ENCODE results near the gene SLCO4A1.

Gene SLCO4A1

DNA sequence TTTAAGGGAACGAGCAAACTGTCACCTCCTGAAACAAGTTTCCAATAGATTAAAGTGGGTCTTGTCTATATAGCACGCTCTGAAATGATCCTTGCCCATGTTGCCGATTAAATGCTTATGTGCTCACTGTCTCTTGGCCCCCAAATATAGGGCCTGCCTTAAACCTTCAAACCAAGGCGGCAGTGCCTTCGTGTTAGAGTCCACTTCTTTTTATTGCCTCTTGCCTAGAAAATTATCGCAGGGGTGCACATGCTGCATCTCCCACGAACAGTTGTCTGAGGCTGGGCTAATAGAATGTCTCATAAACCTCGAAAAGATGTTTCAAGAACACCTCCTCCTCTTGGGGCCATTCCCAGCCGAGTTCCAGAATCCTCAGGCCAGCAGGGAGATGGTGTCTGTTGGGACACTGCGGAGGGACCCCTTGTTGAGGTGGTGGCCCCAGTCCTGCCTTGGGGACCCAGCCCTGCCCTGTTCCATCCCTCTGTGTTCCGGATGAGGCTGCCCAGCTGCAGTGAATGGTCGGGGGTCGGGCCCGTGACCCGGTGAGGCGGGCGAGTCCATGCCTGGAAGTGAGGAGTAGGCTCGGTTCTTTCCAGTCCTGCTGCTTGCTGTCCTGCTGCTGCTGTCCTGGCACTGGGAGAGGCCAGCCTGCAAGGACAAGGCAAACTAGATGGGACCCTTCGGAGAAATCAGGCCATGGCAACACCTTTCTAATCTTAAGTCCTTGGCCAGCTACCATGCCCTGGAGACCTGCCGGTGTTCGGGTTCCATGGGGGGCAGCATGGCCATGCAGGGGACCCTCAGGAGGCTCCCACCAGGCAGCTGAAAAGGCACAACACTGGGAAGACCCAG, 34.7 kb upstream of the SLCO4A1 start:
- no peak for DNase-seq (ENCODE audit: low read depth)

- no peak for DNase-seq (ENCODE audit: low read depth)
Measured at GRCh38 chr20:62608218-62608565, 34.1 kb upstream of the SLCO4A1 start.

DNA sequence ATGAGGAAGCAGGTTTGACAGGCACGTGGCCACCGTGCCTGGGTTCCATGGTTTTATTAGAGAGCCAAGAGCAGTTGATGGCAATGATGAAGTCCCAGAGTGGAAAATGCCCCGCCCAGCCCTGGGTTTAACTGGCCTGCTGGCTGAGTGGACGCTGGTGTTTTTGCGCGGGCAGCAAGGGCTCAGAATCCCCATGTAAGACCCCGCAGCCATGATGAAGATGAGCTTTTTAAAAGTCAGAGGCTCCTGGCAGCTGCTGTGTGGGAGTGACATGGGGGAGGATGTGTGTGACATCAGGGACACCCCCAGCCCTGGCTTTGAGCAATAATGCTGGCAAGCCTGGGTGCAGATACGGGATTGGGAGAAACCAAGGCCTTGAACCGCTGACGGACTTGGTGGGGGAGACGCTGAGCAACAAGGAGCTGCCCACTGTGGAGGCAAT, 33.0 kb upstream of the SLCO4A1 start:
- no peak for DNase-seq (ENCODE audit: low read depth)

GRCh38 chr20:62609811-62610757, 32.2 kb upstream of the SLCO4A1 start:
- DNase-seq (ENCODE audit: low read depth): no peak

DNA sequence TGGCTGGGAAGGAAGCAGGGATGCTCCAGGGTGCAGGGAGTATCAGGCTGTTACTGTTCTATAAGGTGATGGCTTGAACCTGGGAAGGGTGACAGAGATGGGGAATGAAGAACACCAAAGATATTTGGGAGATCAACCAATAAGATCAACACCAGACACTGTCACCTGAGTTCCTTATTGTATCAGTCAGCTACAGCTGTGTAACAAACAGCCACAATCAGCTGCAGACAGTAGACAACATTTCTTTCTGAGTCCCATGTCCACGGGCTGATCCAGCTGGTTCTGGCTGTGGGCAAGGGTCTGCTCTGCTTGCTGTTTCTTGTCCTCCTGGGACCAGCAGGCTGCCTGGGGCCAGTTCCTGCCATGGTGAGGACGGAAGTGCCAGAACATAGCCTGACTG, 31.3 kb upstream of the SLCO4A1 start:
- no peak for DNase-seq (ENCODE audit: low read depth)

DNA sequence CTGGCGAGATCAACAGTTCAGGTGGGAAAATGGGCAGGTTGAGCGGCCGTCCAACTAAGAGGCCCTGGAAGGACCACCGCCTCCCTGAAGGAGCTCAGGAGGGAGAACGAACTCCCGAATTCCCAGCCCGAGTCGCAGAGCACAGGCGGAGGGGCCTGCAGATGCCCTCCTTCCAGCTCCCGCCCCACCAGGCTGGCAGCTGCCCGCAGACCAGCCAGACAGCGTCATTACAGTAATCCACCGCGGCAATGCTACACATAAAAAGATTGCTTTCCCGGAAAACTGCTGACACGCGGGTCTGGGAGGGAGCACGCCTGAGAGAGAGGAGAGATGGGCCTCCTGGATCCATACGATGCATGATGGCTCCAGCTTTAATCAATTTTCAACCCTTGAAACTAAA, 30.5 kb upstream of the SLCO4A1 start:
- no peak for DNase-seq (ENCODE audit: low read depth)

DNA sequence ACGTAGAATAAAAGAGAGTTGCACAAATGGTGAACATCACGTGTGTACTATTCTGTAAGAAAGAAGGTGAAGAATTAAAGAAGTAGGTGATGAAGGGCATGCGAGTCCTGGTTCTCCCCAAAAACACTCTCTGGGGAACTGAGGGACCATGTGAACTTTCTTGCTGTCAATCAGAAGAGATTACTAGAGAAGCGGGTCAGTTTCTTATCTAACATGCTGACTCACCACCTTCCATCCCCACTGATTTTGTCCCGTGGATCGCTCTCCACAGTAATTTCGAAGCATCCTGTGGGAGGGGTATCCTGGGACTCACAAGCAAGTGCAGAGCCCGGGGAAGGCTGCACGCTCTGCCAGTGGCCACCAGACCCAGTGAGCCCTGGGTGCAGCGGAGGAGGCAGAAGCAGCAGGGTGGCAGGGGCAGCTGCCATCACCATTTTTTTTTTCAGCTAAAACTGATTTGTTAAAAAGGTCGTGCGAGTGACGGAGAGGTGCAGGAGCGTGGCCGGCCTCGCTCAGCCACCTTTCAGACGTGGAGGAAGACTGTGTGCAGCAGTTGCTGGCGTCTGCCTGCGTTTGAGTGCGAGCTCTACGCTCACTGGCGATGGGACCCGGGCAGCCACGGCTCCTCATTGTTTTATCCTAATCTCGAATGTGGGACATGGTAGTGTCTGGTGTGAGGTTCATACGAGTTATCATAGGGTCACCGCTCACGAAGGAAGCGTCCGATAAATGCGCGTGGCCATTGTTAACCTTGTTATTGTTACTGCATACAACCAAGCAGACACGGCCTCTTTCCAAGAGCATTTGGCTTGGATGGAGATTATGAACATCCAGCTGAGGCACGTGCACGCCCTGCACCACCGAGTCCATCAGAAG, 28.0 kb upstream of the SLCO4A1 start:
- DNase-seq (ENCODE audit: low read depth): no peak

DNA sequence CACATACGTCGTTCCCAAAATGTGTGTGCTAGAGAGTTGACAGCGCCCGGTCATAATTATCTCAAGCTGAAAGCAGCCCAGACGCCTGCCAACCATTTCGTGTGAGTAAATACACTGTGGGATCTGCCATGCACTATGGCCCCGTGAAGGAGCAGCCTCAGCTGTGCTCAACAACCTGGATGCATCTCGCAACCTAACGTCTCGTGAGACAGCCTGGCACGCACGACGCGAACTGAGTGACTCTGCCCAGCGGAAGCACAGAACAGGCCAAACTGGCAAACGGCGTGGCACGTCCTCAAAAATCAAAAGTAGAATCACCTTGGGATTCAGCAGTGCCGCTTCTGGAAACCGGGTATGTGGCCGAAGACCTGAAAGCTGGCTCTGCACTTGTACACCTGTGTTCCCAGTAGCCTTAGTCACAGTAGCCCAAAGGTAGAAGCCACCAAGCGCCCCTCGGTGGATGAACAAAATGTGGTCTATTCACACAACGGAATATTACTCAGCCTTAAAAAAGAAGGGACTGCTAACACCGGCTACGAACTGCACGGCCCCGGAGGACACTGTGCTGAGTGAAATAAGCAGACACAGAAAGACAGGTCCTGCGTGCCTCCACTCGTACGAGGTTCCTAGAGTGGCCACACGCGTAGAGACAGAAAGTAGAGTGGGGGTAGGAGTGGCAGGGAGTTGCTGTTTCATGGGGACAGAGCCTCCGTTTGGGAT, 27.2 kb upstream of the SLCO4A1 start:
- DNase-seq (ENCODE audit: low read depth): no peak

DNA sequence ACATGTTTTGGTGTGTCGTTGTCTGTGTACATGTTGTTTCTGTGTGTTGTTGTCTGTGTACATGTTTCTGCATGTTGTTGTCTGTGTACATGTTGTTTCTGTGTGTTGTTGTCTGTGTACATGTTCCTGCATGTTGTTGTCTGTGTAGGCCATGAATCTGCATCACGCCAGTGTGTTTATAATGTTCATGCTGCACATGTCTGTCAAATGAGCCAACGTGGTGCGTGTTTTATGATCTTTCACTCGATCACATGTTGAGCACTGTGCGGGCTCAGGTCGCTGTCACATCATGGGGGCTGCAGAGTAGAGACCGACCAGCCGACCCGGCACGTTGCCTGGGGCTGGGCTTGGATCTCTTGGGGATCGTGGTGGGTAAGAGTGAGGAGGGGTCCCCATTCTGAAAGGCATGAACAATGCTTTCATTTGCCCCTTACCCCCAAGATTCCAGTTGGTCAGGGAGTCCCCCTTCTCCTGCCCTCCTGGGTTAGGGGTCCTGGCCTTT, 26.5 kb upstream of the SLCO4A1 start:
- no peak for DNase-seq (ENCODE audit: low read depth)

DNA sequence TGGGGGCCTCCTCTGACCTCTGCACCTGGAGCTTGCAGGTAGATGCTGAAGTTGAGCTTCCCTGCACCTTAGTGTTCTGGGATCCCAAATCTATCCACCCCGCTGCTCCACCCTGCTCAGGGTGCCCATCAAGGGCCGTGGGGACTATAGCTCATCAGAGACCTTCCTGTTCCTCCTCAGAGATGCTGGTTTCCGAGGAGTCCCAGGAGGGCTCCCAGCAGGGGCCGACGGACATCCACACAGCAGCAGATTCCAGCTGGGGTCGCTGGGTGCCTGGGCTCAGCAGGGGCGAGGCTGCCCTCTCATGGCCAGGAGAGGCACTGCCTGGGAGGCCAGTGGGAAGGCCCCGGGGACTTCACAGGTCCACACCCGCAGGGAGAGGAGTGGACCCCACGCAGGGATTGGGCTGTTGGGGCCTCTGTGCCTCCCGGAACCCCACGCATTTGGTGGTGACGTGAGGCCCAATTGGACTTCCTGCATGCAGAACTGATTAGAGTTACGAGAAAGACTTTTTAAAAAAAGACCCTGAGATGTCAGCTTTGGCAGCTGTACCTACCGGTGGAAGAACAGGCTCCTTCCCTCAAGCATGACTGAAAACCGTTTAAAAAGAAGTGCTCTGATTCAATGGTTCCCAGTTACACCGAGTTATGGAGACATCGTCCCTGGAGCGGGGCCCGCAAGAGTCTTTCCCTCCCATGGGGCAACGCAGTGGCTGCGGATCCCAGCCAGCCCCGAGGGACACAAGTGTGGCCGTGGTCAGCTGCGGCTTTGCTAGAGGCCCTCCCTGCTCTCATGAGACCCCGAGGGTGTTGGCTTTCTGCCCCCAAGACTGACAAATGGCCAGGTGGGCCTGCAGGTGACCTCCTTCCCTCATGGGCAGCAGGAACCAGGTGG, 25.3 kb upstream of the SLCO4A1 start:
- DNase-seq (ENCODE audit: low read depth): no peak

- DNase-seq (ENCODE audit: low read depth): no peak
Measured at GRCh38 chr20:62617711-62618483, 24.4 kb upstream of the SLCO4A1 start.

DNA sequence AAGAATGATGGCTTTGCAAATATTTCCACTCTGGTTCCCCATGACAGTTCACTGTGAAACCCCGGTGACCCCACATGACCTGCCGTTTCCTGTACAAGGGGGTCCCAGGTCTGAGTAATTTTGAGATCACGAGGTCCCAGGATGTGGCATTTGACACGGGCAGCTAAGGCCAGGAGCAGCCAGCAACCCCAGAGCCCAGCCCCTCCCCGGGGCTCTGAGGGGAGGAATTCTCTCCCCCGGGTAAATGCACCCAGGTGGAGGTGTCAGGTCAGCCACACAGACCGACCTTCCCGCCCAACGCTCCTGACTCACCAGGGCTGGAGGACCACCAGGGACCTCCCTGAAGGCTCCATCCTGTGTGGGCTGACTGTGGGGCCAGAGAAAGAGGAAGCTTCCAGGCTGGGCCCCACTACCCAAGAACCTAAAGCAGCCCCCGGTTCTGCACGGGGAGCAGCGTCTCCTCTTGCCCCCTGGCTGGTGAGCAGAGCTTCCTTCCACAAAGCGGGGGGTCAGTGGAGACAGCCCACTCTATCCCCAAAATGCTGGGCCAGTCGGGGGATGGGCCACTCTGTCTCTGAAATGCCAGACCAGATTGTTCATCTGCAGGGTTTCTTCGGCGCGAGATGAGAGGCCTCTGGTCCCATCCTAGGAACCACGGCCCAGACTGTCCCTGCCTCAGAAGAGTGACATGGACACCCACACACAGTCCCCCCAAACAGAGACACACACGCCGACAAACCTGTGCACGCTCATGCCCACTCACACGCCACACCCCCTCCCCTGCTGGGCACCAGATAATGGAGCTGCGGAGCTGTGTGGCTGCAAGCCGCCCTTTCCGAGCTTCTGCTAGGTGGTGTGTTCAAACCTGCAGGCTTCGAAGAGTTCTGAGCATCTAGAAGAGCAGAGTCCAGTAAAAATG, 23.4 kb upstream of the SLCO4A1 start:
- DNase-seq (ENCODE audit: low read depth): no peak

- no peak for DNase-seq (ENCODE audit: low read depth)
Measured at GRCh38 chr20:62620625-62621024, 21.7 kb upstream of the SLCO4A1 start.

DNA sequence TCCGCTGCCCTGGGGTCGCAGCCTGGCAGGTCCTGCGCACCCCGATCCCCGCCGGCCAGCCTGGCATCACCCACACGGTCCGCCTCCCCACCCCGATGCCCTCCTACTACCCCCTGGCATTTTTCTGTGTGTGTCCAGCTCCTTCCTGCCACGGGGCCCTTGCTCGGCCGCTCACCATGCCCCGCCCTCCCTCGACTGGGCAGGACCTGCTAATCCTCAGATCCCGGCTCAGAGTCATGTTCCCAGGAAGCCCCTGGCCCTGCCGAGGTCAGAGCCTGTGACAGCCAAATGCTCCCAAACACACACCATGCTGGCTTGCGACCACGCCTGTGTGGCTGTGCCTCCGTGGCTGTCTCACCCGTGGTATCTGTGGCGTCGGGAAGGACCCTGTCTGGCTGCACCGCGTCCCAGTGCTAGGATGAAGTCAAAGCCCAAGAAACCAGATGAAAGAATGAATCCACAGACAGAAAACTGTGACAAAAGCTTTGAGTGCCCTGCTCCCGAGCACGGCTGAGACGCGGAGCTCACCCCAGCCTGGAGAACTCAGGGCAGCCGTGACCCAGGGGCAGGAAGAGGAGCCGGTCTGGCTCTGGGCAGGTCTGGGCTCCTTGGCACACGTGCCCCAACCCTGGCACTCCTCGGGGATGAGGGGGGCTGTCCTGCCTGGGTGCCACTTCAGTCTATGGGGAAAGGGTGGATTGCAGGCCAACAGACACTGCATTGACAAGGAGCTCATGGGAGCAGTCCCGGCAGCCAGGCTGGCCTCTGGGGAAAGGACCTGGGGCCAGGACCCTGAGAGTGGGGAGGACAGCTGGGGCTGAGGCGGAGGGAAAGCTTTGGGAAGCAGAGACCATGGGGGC, 20.8 kb upstream of the SLCO4A1 start:
- no peak for DNase-seq (ENCODE audit: low read depth)

GRCh38 chr20:62622178-62622876, 20.0 kb upstream of the SLCO4A1 start:
- no peak for DNase-seq (ENCODE audit: low read depth)

DNA sequence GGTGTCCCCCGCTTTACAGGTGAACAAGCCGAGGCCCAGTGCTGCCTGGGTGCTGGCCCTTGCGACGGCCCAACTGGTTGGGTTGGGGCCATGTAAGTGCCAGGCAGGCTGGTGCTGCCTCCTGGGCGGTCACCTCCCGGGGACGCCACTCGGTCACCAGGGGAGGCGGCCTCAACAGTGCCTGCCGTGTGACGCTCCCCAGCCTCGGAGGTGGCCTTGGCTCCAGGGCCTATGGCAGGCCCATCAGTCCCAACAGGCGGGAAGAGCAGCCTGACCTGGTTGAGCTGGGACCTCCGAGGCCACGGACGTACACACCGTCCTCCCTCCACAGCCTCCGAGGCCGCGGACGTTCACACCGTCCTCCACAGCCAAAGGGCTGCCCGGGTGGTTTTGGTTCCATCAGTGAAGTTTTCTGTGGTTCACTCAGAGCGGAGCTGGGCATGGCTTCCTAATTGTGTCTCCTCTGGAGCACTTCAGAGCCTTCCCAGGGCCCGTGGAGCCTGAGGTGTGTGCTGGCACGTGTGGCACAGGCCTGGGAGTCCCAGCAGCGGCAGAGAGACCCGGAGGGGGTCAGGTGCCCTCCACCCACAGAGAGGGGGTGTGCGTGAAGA, 19.3 kb upstream of the SLCO4A1 start:
- no peak for DNase-seq (ENCODE audit: low read depth)
